ENCODE results near the gene MMAA. TPM values are rescaled to one million over a fixed set of nuclear protein-coding genes. Genes with fewer than 3 reads are reported as not detected.

MMAA gene
- total and polyA plus RNA-seq, 9 of the 15 experiments (the other 6 are each of a cell fraction or from before 2014, with no cell fraction given), result 0.86 to 2.3 (median 1.4) TPM

- DNase-seq (ENCODE audit: extremely low read depth in 1 of 4, low spot score in 3 of 4) (no peak), FAIRE-seq (no peak), ATAC-seq (no peak)
- ChIA-PET CTCF (ENCODE audit: low intra/inter-chr PET ratio) (no interaction called here), POLR2A (no interaction called here)
- no peaks in the 10 kb centered on the region for H3K27me3 ChIP-seq (ENCODE audit: control insufficient read depth in 2 of 2, insufficient read depth in 2 of 2, low read length in 2 of 2)
- no peak overlapping the region for H3K4me2 ChIP-seq (ENCODE audit: insufficient read depth, low read length)
- WGBS (ENCODE audit: insufficient coverage, low coverage, missing lambda C conversion rate), result 0% methylated on average over 2 of the region's 2 CpGs
- in situ Hi-C loops (cut with MboI) (no loop called here), intact Hi-C loops (cut with micrococcal nuclease) (no loop called here)
- no peaks in the 10 kb centered on the region for H4K20me1 ChIP-seq (replicated peaks; ENCODE audit: control insufficient read depth, insufficient read depth, low read length)
- H3K4me3 ChIP-seq, result no peak overlapping the region
- no peaks in the 10 kb centered on the region for H3K9me1 ChIP-seq (ENCODE audit: control insufficient read depth, insufficient read depth, low read length)
- no peaks in the 10 kb centered on the region for H3K36me3 ChIP-seq (ENCODE audit: control insufficient read depth, insufficient read depth, low read length)
- no peak overlapping the region for H3K27ac ChIP-seq (ENCODE audit: extremely low read depth, low read depth, low read length)
- no peak for TF ChIP-seq SAP30 (IDR thresholded peaks at IDR 0.05; ENCODE audit: borderline replicate concordance, insufficient read depth, low read depth, low read length, poor library complexity, severe bottlenecking)
- no peak overlapping the region for H2AFZ ChIP-seq (ENCODE audit: low read depth, low read length)
- no TSS peak for BruUV-seq (replicated peaks)
- H3K4me1 ChIP-seq (replicated peaks in 1 of 2; ENCODE audit: control insufficient read depth in 2 of 2, insufficient read depth in 2 of 2, low read length in 2 of 2), result no peaks in the 10 kb centered on the region
- H3K79me2 ChIP-seq (ENCODE audit: control insufficient read depth, insufficient read depth, low read length), result no peaks in the 10 kb centered on the region
- no peak overlapping the region for H3K9ac ChIP-seq (ENCODE audit: insufficient read depth in 1 of 2, low read depth in 2 of 2, low read length in 2 of 2)
- H3K9me3 ChIP-seq (replicated peaks; ENCODE audit: control insufficient read depth, insufficient read depth, low read depth, low read length), result no peaks in the 10 kb centered on the region
Measured at GRCh38 chr4:145697332-145697731, 78.1 kb downstream of the MMAA start.

DNA sequence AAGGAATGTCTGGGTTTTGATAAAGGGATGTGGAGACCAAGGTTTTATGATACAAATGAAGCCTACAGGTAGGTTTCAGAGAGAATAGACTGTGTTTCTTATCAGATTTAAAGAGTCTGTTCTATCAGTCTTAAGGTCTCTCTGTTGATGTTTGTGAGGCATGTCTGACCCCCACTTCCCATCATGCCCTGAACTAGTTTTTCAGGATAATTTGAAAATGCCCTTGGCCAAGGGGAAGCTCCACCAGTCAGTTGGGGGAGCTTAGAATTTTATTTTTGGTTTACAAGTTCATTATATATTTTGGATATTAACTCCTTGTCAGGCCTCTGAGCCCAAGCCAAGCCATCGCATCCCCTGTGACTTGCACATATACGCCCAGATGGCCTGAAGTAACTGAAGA, 79.3 kb downstream of the MMAA start:
- DNase-seq (ENCODE audit: extremely low read depth in 1 of 4, low spot score in 3 of 4), result no peak
- ATAC-seq, result no peak
- CTCF ChIA-PET (ENCODE audit: low intra/inter-chr PET ratio), result no interaction called here
- H4K20me1 ChIP-seq (replicated peaks; ENCODE audit: control insufficient read depth, insufficient read depth, low read length), result no peaks in the 10 kb centered on the region
- intact Hi-C loops (cut with micrococcal nuclease), result no loop called here
- no peak for TF ChIP-seq RFX7 (CRISPR knock-in tag; IDR thresholded peaks at IDR 0.05)
- no peak for TF ChIP-seq RBM22 (IDR thresholded peaks at IDR 0.05; ENCODE audit: low read depth, low read length, poor library complexity, severe bottlenecking)
- no peak for TF ChIP-seq GATA2 (CRISPR knock-in tag; IDR thresholded peaks at IDR 0.05)
- no peak for TF ChIP-seq ZFP30 (CRISPR knock-in tag; IDR thresholded peaks at IDR 0.05; ENCODE audit: borderline replicate concordance)
- TF ChIP-seq LEF1 (IDR thresholded peaks at IDR 0.05), result no peak
- no peak overlapping the region for H2AFZ ChIP-seq (ENCODE audit: low read depth, low read length)
- no peaks in the 10 kb centered on the region for H3K27me3 ChIP-seq (ENCODE audit: control insufficient read depth in 2 of 2, insufficient read depth in 2 of 2, low read length in 2 of 2)
- no peaks in the 10 kb centered on the region for H3K4me1 ChIP-seq (replicated peaks in 1 of 2; ENCODE audit: control insufficient read depth in 2 of 2, insufficient read depth in 2 of 2, low read length in 2 of 2)
- in situ Hi-C loops (cut with MboI), result no loop called here
- no peaks in the 10 kb centered on the region for H3K9me3 ChIP-seq (replicated peaks; ENCODE audit: control insufficient read depth, insufficient read depth, low read depth, low read length)
- no peak overlapping the region for H3K4me2 ChIP-seq (ENCODE audit: insufficient read depth, low read length)
- no peaks in the 10 kb centered on the region for H3K79me2 ChIP-seq (ENCODE audit: control insufficient read depth, insufficient read depth, low read length)
- H3K27ac ChIP-seq (ENCODE audit: extremely low read depth, low read depth, low read length), result no peak overlapping the region
- no peak for FAIRE-seq
- no TSS peak for BruUV-seq (replicated peaks)
- no peak overlapping the region for H3K4me3 ChIP-seq
- H3K9me1 ChIP-seq (ENCODE audit: control insufficient read depth, insufficient read depth, low read length), result no peaks in the 10 kb centered on the region
- POLR2A ChIA-PET, result no interaction called here
- no peaks in the 10 kb centered on the region for H3K36me3 ChIP-seq (ENCODE audit: control insufficient read depth, insufficient read depth, low read length)
- WGBS (ENCODE audit: insufficient coverage, low coverage, missing lambda C conversion rate), result 57% methylated on average over 1 of the region's 2 CpGs
- H3K9ac ChIP-seq (ENCODE audit: insufficient read depth in 1 of 2, low read depth in 2 of 2, low read length in 2 of 2), result no peak overlapping the region
